Suprapubic skin (tissue), 4 donors: ENCODE results near the gene P4HA1. TPM values are rescaled to one million over a fixed set of nuclear protein-coding genes. Genes with fewer than 3 reads are reported as not detected.
"Not testable (repeated sequence)": the region's sequence is repeated elsewhere in the genome, so short reads cannot be mapped to it uniquely, and the experiment has no call there.

Experiments used
- DNase-seq, 2 donors: peaks; one replicate each; pipeline ENCODE4 v3.0.0-alpha.2; 2019; ENCODE audit warnings: low spot score in 2 of 2
- H3K27ac ChIP-seq: fragments of 200-600 bp; sonication (generic); one replicate; pipeline ENCODE4 v1.5.1; 2019
- H3K27me3 ChIP-seq: fragments of 200-600 bp; sonication (generic); one replicate; pipeline ENCODE4 v1.5.1; 2019
- H3K36me3 ChIP-seq: fragments of 200-600 bp; sonication (generic); one replicate; pipeline ENCODE4 v1.5.1; 2019
- H3K4me1 ChIP-seq: fragments of 200-600 bp; sonication (generic); one replicate; pipeline ENCODE4 v1.5.1; 2019
- H3K4me3 ChIP-seq: fragments of 200-600 bp; sonication (generic); one replicate; pipeline ENCODE4 v1.5.1; 2019; ENCODE audit warnings: mild to moderate bottlenecking
- H3K9me3 ChIP-seq: fragments of 200-600 bp; sonication (generic); one replicate; pipeline ENCODE4 v1.5.1; 2019
- CTCF ChIP-seq, 2 donors: fragments of 200-600 bp in 1 of 2; fragments of 450-650 bp in 1 of 2; sonication (generic) in 1 of 2; IDR thresholded peaks; one replicate each; pipeline ENCODE4 v1.5.1; 2016 to 2019; ENCODE audit warnings: antibody characterized with exemption in 2 of 2, mild to moderate bottlenecking in 1 of 2, moderate library complexity in 1 of 2
- EP300 ChIP-seq: sonication (generic); formaldehyde crosslinking; IDR thresholded peaks from one replicate; pipeline ENCODE4 v1.6.1; 2017; ENCODE audit warnings: antibody characterized with exemption
- POLR2A ChIP-seq, 2 donors: fragments of 450-650 bp; IDR thresholded peaks; one replicate each; pipeline ENCODE4 v1.6.1; 2017; ENCODE audit warnings: antibody characterized with exemption in 2 of 2, mild to moderate bottlenecking in 2 of 2, moderate library complexity in 2 of 2
- POLR2AphosphoS5 ChIP-seq, 3 donors: sonication (generic); formaldehyde crosslinking; IDR thresholded peaks; one replicate each; pipeline ENCODE4 v1.6.1; 2017; ENCODE audit warnings: antibody characterized with exemption in 3 of 3
- WGBS: methylation state at CpG from one replicate; pipeline ENCODE4 v1.1.5; 2018; 5-methylcytosine and 5-hydroxymethylcytosine counted together
- total RNA-seq, 4 donors: library from RNA; depleted of rRNA; stranded (reverse); fragments of >200 nt; gene quantifications; one replicate each; pipeline ENCODE4 v1.1.0, GENCODE V29; 2016

P4HA1 gene
- total RNA-seq, 4 donors from 2014 or later = 10.6 to 19.5 (median 16.0) TPM

DNA sequence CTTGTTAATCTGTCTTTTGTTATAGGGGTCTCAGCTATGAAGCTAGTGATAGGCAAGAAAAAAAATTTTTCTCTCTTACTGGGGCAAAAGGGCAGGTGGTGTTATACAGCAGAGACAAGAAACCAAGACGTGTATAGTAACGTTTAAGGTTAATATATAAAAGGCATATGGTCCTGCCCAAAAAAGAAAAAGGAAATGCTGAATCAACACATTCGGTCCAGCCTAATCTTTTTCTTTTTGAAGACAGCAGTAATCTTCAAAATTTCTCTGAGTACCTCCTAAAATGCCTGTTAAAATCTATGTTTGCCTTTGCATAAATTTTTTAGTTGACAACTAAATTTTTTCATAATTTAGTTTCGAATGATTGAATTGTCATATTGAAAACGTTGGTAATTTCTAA is 54.5 kb downstream of the P4HA1 start:
- H3K27ac ChIP-seq = no peak overlapping the region
- 92% methylated on average over 5 of the region's 5 CpGs for WGBS
- TF ChIP-seq CTCF (IDR thresholded peaks at IDR 0.05) (no peak), EP300 (no peak), POLR2A (IDR thresholded peaks at IDR 0.05) (no peak), POLR2AphosphoS5 (IDR thresholded peaks at IDR 0.05) (no peak)
- peaks cover 9% of the 10 kb centered on the region for H3K4me1 ChIP-seq
- no peak for DNase-seq
- no peaks in the 10 kb centered on the region for H3K27me3 ChIP-seq
- H3K4me3 ChIP-seq = no peak overlapping the region
- peaks cover 6% of the 10 kb centered on the region for H3K36me3 ChIP-seq
- H3K9me3 ChIP-seq = no peaks in the 10 kb centered on the region

DNA sequence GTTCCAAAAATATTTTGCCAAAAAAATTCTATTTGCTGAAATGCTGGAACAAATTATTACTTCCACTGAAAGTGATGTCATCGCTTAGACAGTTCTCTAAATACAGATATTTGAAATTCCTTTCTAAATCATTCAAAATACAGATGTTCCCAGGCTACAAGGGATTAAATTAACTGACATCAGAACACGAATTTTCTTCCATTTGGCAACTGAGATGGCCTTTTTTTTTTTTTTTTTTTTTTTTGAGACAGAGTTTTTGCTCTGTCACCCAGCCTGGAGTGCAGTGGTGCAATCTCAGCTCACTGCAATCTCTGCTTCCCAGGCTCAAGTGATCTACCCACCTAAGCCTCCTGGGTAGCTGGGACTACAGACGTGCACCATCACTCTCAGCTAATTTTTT is 57.0 kb downstream of the P4HA1 start:
- no peaks in the 10 kb centered on the region for H3K27me3 ChIP-seq
- peaks cover 4% of the 10 kb centered on the region for H3K36me3 ChIP-seq
- 64% methylated on average over 3 of the region's 3 CpGs for WGBS
- no peak overlapping the region for H3K27ac ChIP-seq
- TF ChIP-seq EP300 (no peak), POLR2A (IDR thresholded peaks at IDR 0.05) (no peak), POLR2AphosphoS5 (IDR thresholded peaks at IDR 0.05) (no peak), CTCF (IDR thresholded peaks at IDR 0.05) (no peak)
- no peak for DNase-seq
- peaks cover 6% of the 10 kb centered on the region for H3K4me1 ChIP-seq
- no peaks in the 10 kb centered on the region for H3K9me3 ChIP-seq
- H3K4me3 ChIP-seq = no peak overlapping the region

DNA sequence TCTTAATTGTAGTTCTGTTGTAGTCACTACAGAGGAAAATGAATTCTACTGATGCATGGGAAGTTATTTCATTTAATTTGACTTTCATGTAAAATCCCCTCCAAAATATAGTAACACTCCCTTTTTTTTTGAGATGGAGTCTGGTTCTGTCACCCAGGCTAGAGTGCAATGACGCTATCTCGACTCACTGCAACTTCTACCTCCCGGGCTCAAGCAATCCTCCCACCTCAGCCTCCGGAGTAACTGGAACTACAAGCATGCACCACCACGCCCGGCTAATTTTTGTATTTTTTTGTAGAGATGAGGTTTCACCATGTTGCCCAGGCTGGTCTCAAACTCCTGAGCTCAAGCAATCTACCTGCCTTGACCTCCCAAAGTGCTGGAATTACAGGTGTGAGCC is 60.4 kb downstream of the P4HA1 start:
- not testable (repeated sequence) for H3K27ac ChIP-seq, H3K4me1 ChIP-seq, H3K4me3 ChIP-seq, H3K9me3 ChIP-seq, DNase-seq, H3K27me3 ChIP-seq, H3K36me3 ChIP-seq
- WGBS = 96% methylated on average over 6 of the region's 6 CpGs

DNA sequence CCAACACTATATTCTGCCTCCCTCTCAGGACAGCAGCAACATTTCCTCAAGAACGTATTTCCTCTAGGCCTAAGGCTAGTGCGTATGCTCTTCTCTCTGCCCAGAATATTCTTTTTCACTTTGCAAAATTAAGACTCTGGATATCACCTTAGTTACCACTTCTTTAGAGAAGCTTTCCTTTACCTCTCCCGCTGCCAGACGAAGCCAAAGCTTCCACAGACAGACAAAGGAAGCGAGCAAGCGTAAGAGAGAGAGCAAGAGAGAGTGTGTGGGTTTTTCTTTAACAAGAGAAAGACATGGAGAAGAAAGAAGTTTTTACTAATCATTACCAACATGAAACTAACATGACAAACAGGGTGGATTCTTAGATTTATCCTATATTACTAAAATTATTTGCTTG is 64.1 kb downstream of the P4HA1 start:
- WGBS = 93% methylated on average over 6 of the region's 6 CpGs
- Histone ChIP-seq H3K27me3 (no peaks in the 10 kb centered on the region), H3K27ac (no peak overlapping the region), H3K4me1 (no peaks in the 10 kb centered on the region), H3K9me3 (no peaks in the 10 kb centered on the region), H3K36me3 (peaks cover 27% of the 10 kb centered on the region), H3K4me3 (no peak overlapping the region)
- DNase-seq = no peak
- TF ChIP-seq EP300 = no peak
- no peak for TF ChIP-seq POLR2A (IDR thresholded peaks at IDR 0.05)
- TF ChIP-seq POLR2AphosphoS5 (IDR thresholded peaks at IDR 0.05) = no peak
- TF ChIP-seq CTCF (IDR thresholded peaks at IDR 0.05) = no peak

GRCh38 chr10:73026623-73027022 is 70.0 kb downstream of the P4HA1 start:
- not testable (repeated sequence) for H3K27ac ChIP-seq, H3K4me3 ChIP-seq, DNase-seq, H3K4me1 ChIP-seq, H3K9me3 ChIP-seq, H3K27me3 ChIP-seq
- H3K36me3 ChIP-seq = peaks cover 34% of the 10 kb centered on the region
- WGBS = 93% methylated on average over 1 of the region's 1 CpG

- H3K4me1 ChIP-seq = not testable (repeated sequence)
These were observed 73.1 kb downstream of the P4HA1 start for GRCh38 chr10:73023455-73024070.

GRCh38 chr10:73022961-73023360 is 73.7 kb downstream of the P4HA1 start:
- H3K27me3 ChIP-seq, DNase-seq, H3K9me3 ChIP-seq, H3K27ac ChIP-seq, H3K4me3 ChIP-seq: not testable (repeated sequence)
- 95% methylated on average over 4 of the region's 4 CpGs for WGBS
- Histone ChIP-seq H3K36me3 (peaks cover 18% of the 10 kb centered on the region), H3K4me1 (peaks cover 11% of the 10 kb centered on the region)

More at GRCh38 chr10:73023455-73024070, 73.1 kb downstream of the P4HA1 start:
- peaks cover 24% of the 10 kb centered on the region for H3K36me3 ChIP-seq
- H3K27me3 ChIP-seq, H3K9me3 ChIP-seq, H3K4me3 ChIP-seq, H3K27ac ChIP-seq, DNase-seq: not testable (repeated sequence)
- WGBS = 97% methylated on average over 7 of the region's 7 CpGs

- 82% methylated on average over 4 of the region's 6 CpGs for WGBS
- DNase-seq, H3K27ac ChIP-seq, H3K9me3 ChIP-seq, H3K4me3 ChIP-seq, H3K27me3 ChIP-seq: not testable (repeated sequence)
- H3K36me3 ChIP-seq = peaks cover 13% of the 10 kb centered on the region
- H3K4me1 ChIP-seq = peaks cover 13% of the 10 kb centered on the region
These were observed 75.0 kb downstream of the P4HA1 start for GRCh38 chr10:73021538-73022164.
